Lower leg skin (tissue), 4 donors: ENCODE data around the gene LCE1E. TPM values are rescaled to one million over a fixed set of nuclear protein-coding genes. Genes with fewer than 3 reads are reported as not detected.

Experiments
- DNase-seq, 2 donors: peaks; one replicate each; pipeline ENCODE4 v3.0.0-alpha.2; 2019; ENCODE audit warnings: low spot score in 2 of 2
- H3K4me3 ChIP-seq: fragments of 200-600 bp; sonication (generic); 2 replicates; pipeline ENCODE4 v1.5.1; 2017; ENCODE audit warnings: mild to moderate bottlenecking, low read depth; ENCODE audit not compliant: poor library complexity, severe bottlenecking
- CTCF ChIP-seq, 3 donors: fragments of 450-650 bp; IDR thresholded peaks; one replicate each; pipeline ENCODE4 v1.5.1; 2016; ENCODE audit warnings: antibody characterized with exemption in 3 of 3, mild to moderate bottlenecking in 3 of 3, moderate library complexity in 2 of 3
- POLR2A ChIP-seq, 2 donors: fragments of 450-650 bp; IDR thresholded peaks; one replicate each; pipeline ENCODE4 v1.6.1; 2016 to 2017; ENCODE audit warnings: antibody characterized with exemption in 2 of 2, mild to moderate bottlenecking in 1 of 2, moderate library complexity in 1 of 2
- WGBS, 2 donors: methylation state at CpG; one replicate each; pipeline ENCODE4 v1.1.5; 2018; 5-methylcytosine and 5-hydroxymethylcytosine counted together
- intact Hi-C: fragments of 100-400 bp; cut with DNase I; formaldehyde crosslinking; loops from one replicate; pipeline ENCODE4 v1.15.0; 2023; ENCODE audit warnings: low total_unique reads
- total RNA-seq, 4 donors: library from RNA; depleted of rRNA; stranded (reverse); fragments of >200 nt; gene quantifications; one replicate each; pipeline ENCODE4 v1.1.0, GENCODE V29; 2016

LCE1E gene
- total RNA-seq, 4 donors from 2014 or later: 45.3 to 112 (median 101) TPM

GRCh38 chr1:152823294-152823693 is 37.2 kb downstream of the LCE1E start:
- TF ChIP-seq POLR2A (IDR thresholded peaks at IDR 0.05) (no peak), CTCF (IDR thresholded peaks at IDR 0.05) (no peak)
- intact Hi-C loops: no loop called here
- H3K4me3 ChIP-seq: no peak overlapping the region
- DNase-seq: no peak
- WGBS, 2 donors: 52 to 57% methylated on average over 5 of the region's 5 CpGs

- DNase-seq: no peak
- H3K4me3 ChIP-seq: no peak overlapping the region
- intact Hi-C loops: no loop called here
- TF ChIP-seq CTCF (IDR thresholded peaks at IDR 0.05) (no peak), POLR2A (IDR thresholded peaks at IDR 0.05) (no peak)
These were observed 38.9 kb downstream of the LCE1E start for GRCh38 chr1:152824964-152825363.

GRCh38 chr1:152827173-152827572 is 41.1 kb downstream of the LCE1E start, which contains the start of gene LCE1A:
Gene LCE1A, plus strand, starts transcription at chr1:152827473. Its CDS starts 0 bp downstream, at chr1:152827473.
- TF ChIP-seq CTCF (IDR thresholded peaks at IDR 0.05): no peak
- no peak for TF ChIP-seq POLR2A (IDR thresholded peaks at IDR 0.05)
- intact Hi-C loops: no loop called here
- H3K4me3 ChIP-seq: no peak within 1 kb of the TSS
- DNase-seq: no peak
- 78 to 87% methylated on average over 2 of the region's 2 CpGs for WGBS, 2 donors

- TF ChIP-seq POLR2A (IDR thresholded peaks at IDR 0.05) (no peak), CTCF (IDR thresholded peaks at IDR 0.05) (no peak)
- 26 to 37% methylated on average over 2 of the region's 2 CpGs for WGBS, 2 donors
- intact Hi-C loops: no loop called here
- no peak for DNase-seq
- no peak overlapping the region for H3K4me3 ChIP-seq
These were observed 50.8 kb downstream of the LCE1E start for GRCh38 chr1:152836870-152837269.

Other genes with a start within 250 kb of the LCE1E start
- 10 to 100 TPM; 16.7 to 28.0 (median 23.1) TPM for gene LCE3E, start 219.5 kb upstream of the LCE1E start, total RNA-seq
- gene LCE3D, start 205.7 kb upstream of the LCE1E start, total RNA-seq: 10 to 100 TPM; 20.1 to 93.6 (median 42.9) TPM
- gene LCE3C, start 186.0 kb upstream of the LCE1E start, total RNA-seq: not detected
- gene LCE3B, start 172.4 kb upstream of the LCE1E start, total RNA-seq: not detected
- not detected for gene LCE3A, start 163.2 kb upstream of the LCE1E start, total RNA-seq
- gene LCE2D, start 122.9 kb upstream of the LCE1E start, total RNA-seq: 100 to 1,000 TPM; 293 to 644 (median 312) TPM
- 1,000 to 10,000 TPM in 1 of 4 donors, 100 to 1,000 TPM in 3; 775 to 1,224 (median 802) TPM for gene LCE2C, start 111.0 kb upstream of the LCE1E start, total RNA-seq
- 1,000 to 10,000 TPM; 1,313 to 2,792 (median 1,611) TPM for gene LCE2B, start 100.1 kb upstream of the LCE1E start, total RNA-seq
- 100 to 1,000 TPM; 243 to 569 (median 350) TPM for gene LCE2A, start 87.9 kb upstream of the LCE1E start, total RNA-seq
- 1 to 10 TPM in 3 of 4 donors, not detected in 1; 5.6 to 7.9 (median 6.7) TPM for gene LCE4A, start 78.1 kb upstream of the LCE1E start, total RNA-seq
- 100 to 1,000 TPM; 219 to 353 (median 231) TPM for gene KPRP, start 28.2 kb upstream of the LCE1E start, total RNA-seq
- gene LCE1F, start 11.1 kb upstream of the LCE1E start, total RNA-seq: 100 to 1,000 TPM in 1 of 4 donors, 10 to 100 TPM in 3; 34.2 to 121 (median 64.6) TPM
- gene LCE1D, start 10.5 kb downstream of the LCE1E start, total RNA-seq: 100 to 1,000 TPM; 130 to 942 (median 594) TPM
- gene LCE1C, start 20.4 kb downstream of the LCE1E start, total RNA-seq: 1,000 to 10,000 TPM; 1,701 to 2,689 (median 2,386) TPM
- 100 to 1,000 TPM; 207 to 278 (median 246) TPM for gene LCE1B, start 25.7 kb downstream of the LCE1E start, total RNA-seq
- gene LCE1A, start 41.2 kb downstream of the LCE1E start, total RNA-seq: 100 to 1,000 TPM; 612 to 936 (median 792) TPM
- 100 to 1,000 TPM in 2 of 4 donors, 10 to 100 TPM in 2; 60.9 to 207 (median 107) TPM for gene LCE6A, start 56.6 kb downstream of the LCE1E start, total RNA-seq
- 1 to 10 TPM in 1 of 4 donors, not detected in 3; 5.1 TPM for gene LCE7A, start 73.7 kb downstream of the LCE1E start, total RNA-seq
- not detected for gene SMCP, start 92.1 kb downstream of the LCE1E start, total RNA-seq
- gene IVL, start 122.3 kb downstream of the LCE1E start, total RNA-seq: 100 to 1,000 TPM; 162 to 322 (median 207) TPM
- gene SPRR5, start 160.9 kb downstream of the LCE1E start, total RNA-seq: 100 to 1,000 TPM in 1 of 4 donors, 10 to 100 TPM in 3; 41.5 to 137 (median 78.1) TPM
- 100 to 1,000 TPM in 2 of 4 donors, 10 to 100 TPM in 1, 1 to 10 TPM in 1; 4.0 to 142 (median 77.2) TPM for gene SPRR4, start 184.4 kb downstream of the LCE1E start, total RNA-seq
- not detected for gene SPRR1A, start 197.8 kb downstream of the LCE1E start, total RNA-seq
- gene SPRR3, start 215.5 kb downstream of the LCE1E start, total RNA-seq: not detected
- 100 to 1,000 TPM in 2 of 4 donors, 10 to 100 TPM in 2; 42.6 to 213 (median 128) TPM for gene SPRR1B, start 244.9 kb downstream of the LCE1E start, total RNA-seq